ENCODE data around the gene SPEF1. TPM values are rescaled to one million over a fixed set of nuclear protein-coding genes. Genes with fewer than 3 reads are reported as not detected.

The SPEF1 gene
- total RNA-seq, 1 donor from 2014 or later = not detected

DNA sequence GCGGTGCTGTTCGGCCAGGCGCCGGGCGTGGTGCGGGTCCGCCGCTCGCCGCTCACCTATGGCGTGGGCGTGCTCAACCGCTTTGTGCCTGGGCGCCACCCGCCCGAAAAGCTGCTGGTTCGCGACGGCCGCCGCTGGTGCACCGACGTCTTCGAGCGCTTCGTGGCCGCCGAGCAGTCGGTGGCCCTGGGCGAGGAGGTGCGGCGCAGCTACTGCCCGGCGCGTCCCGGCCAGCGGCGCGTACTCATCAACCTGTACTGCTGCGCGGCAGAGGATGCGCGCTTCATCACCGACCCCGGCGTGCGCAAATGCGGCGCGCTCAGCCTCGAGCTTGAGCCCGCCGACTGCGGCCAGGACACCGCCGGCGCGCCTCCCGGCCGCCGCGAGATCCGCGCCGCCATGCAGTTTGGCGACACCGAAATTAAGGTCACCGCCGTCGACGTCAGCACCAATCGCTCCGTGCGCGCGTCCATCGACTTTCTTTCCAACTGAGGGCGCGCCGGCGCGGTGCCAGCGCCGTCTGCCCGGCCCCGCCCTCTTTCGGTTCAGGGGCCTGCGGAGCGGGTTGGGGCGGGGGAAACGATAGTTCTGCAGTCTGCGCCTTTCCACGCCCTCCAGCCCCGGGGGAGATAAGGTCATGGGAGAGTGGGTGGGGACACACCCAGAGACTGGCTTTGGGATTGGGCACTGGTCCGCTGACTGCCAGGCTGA is 29.4 kb downstream of the SPEF1 start:
- DNase-seq (ENCODE audit: extremely low spot score, unreplicated experiment) = no peak
- no peaks in the 10 kb centered on the region for H3K9me3 Mint-ChIP-seq (ENCODE audit: unreplicated experiment)
- H3K36me3 Mint-ChIP-seq (ENCODE audit: unreplicated experiment) = no peaks in the 10 kb centered on the region
- TF ChIP-seq, protein P1, sequence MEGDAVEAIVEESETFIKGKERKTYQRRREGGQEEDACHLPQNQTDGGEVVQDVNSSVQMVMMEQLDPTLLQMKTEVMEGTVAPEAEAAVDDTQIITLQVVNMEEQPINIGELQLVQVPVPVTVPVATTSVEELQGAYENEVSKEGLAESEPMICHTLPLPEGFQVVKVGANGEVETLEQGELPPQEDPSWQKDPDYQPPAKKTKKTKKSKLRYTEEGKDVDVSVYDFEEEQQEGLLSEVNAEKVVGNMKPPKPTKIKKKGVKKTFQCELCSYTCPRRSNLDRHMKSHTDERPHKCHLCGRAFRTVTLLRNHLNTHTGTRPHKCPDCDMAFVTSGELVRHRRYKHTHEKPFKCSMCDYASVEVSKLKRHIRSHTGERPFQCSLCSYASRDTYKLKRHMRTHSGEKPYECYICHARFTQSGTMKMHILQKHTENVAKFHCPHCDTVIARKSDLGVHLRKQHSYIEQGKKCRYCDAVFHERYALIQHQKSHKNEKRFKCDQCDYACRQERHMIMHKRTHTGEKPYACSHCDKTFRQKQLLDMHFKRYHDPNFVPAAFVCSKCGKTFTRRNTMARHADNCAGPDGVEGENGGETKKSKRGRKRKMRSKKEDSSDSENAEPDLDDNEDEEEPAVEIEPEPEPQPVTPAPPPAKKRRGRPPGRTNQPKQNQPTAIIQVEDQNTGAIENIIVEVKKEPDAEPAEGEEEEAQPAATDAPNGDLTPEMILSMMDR (IDR thresholded peaks at IDR 0.05) = no peak
- peaks cover 8% of the 10 kb centered on the region for H3K4me1 Mint-ChIP-seq (ENCODE audit: unreplicated experiment)
- no peak overlapping the region for H3K27ac Mint-ChIP-seq (ENCODE audit: unreplicated experiment)
- H3K4me3 Mint-ChIP-seq (ENCODE audit: unreplicated experiment) = peak overlapping the region; percentile 58
- peaks cover 2% of the 10 kb centered on the region for H3K27me3 Mint-ChIP-seq (ENCODE audit: unreplicated experiment)

DNA sequence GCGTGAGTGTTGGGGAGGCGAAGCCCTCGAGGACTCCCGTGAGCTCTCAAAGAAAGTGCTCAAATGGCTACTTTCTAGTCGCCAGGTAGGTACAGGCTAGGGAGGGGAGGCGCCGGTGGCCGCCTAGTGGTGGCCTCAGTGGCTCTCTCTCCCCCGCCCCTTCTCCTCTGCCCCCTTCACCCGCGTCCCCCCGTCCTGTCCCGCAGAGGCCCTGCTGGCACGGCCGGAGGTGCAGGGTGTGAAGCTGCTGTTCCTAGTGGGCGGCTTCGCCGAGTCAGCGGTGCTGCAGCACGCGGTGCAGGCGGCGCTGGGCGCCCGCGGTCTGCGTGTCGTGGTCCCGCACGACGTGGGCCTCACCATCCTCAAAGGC is 30.0 kb downstream of the SPEF1 start:
- peaks cover 8% of the 10 kb centered on the region for H3K4me1 Mint-ChIP-seq (ENCODE audit: unreplicated experiment)
- no peak for DNase-seq (ENCODE audit: extremely low spot score, unreplicated experiment)
- H3K36me3 Mint-ChIP-seq (ENCODE audit: unreplicated experiment) = no peaks in the 10 kb centered on the region
- no peaks in the 10 kb centered on the region for H3K9me3 Mint-ChIP-seq (ENCODE audit: unreplicated experiment)
- H3K27me3 Mint-ChIP-seq (ENCODE audit: unreplicated experiment) = peaks cover 2% of the 10 kb centered on the region
- H3K4me3 Mint-ChIP-seq (ENCODE audit: unreplicated experiment) = peak overlapping the region; percentile 18
- no peak overlapping the region for H3K27ac Mint-ChIP-seq (ENCODE audit: unreplicated experiment)
- TF ChIP-seq, protein P1 (IDR thresholded peaks at IDR 0.05) = no peak

DNA sequence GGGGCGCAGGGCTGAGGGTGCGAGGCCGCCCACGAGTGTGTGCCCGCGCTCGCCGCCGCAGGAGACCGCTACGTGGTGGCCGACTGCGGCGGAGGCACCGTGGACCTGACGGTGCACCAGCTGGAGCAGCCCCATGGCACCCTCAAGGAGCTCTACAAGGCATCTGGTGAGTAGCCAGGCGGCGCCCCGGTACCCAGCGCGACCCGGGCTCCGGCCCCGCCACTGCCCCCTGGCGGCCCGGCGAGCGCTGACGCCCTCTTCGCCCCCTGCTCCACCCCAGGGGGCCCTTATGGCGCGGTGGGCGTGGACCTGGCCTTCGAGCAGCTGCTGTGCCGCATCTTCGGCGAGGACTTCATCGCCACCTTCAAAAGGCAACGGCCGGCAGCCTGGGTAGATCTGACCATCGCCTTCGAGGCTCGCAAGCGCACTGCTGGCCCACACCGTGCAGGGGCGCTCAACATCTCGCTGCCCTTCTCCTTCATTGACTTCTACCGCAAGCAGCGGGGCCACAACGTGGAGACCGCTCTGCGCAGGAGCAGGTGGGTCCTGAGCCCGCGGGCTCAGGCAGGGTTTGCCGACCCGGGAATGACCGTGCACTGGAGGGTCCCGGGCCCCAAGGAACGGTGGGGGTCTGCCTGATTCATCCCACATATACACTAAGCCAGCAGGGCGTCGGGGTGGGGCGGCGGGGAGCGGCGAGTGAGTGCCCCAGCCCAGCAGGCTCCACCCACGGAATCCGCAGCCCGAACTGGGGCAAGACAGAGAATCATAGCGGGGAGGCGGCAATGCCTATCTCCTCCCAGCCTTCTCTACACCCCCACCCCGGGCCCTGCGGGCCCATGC is 31.3 kb downstream of the SPEF1 start:
- Mint-ChIP-seq H3K27me3 (ENCODE audit: unreplicated experiment) (peaks cover 7% of the 10 kb centered on the region), H3K9me3 (ENCODE audit: unreplicated experiment) (no peaks in the 10 kb centered on the region), H3K36me3 (ENCODE audit: unreplicated experiment) (no peaks in the 10 kb centered on the region), H3K4me1 (ENCODE audit: unreplicated experiment) (peaks cover 9% of the 10 kb centered on the region), H3K4me3 (ENCODE audit: unreplicated experiment) (peak overlapping the region; percentile 44), H3K27ac (ENCODE audit: unreplicated experiment) (no peak overlapping the region)
- TF ChIP-seq, protein P1 (IDR thresholded peaks at IDR 0.05) = peak; percentile 82
- no peak for DNase-seq (ENCODE audit: extremely low spot score, unreplicated experiment)

DNA sequence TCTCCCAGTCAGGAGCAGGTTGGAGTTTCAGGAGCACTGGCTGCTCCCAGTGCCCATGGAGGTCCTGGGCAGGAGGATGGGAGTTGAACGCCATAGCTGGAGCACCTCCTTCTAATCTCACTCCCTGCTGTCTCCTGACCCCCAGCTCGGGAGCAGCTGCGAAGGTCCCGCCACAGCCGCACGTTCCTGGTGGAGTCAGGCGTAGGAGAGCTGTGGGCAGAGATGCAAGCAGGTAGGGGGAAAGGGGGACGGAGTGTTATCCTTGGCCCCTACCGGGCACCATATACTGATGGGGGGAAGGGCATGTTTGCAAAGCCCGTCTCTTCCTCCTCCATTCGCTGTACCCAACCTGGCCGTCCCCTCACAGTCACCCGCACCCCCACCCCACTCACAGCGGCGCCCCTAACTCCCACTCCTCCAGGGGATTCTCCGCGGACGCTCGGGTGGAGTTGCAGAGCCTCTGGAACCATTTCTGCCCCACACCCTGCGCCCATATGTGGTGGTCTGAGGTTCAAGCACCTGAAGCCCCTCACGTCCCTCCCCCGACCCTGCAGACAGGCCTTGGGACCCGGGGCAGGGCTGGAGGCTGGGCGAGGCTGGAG is 32.1 kb downstream of the SPEF1 start:
- Mint-ChIP-seq H3K36me3 (ENCODE audit: unreplicated experiment) (no peaks in the 10 kb centered on the region), H3K27ac (ENCODE audit: unreplicated experiment) (no peak overlapping the region), H3K9me3 (ENCODE audit: unreplicated experiment) (no peaks in the 10 kb centered on the region), H3K4me1 (ENCODE audit: unreplicated experiment) (peaks cover 12% of the 10 kb centered on the region), H3K4me3 (ENCODE audit: unreplicated experiment) (no peak overlapping the region), H3K27me3 (ENCODE audit: unreplicated experiment) (peaks cover 14% of the 10 kb centered on the region)
- TF ChIP-seq, protein P1 (IDR thresholded peaks at IDR 0.05) = no peak
- no peak for DNase-seq (ENCODE audit: extremely low spot score, unreplicated experiment)

DNA sequence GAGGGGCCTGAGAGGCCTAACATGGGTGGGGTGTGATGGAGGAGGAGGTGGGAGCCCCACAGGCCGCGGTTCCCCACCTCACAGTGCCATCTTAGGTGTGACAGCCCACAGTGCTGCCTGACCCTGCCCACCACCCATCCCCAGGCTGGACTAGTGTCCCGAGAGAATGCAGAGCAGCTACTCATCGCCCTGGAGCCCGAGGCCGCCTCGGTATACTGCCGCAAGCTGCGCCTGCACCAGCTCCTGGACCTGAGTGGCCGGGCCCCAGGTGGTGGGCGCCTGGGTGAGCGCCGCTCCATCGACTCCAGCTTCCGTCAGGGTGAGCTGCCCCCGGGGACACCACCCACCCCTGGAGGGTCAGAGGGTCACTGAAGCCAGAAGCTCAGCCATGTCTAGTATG is 33.2 kb downstream of the SPEF1 start:
- H3K4me3 Mint-ChIP-seq (ENCODE audit: unreplicated experiment) = no peak overlapping the region
- TF ChIP-seq, protein P1 (IDR thresholded peaks at IDR 0.05) = no peak
- no peaks in the 10 kb centered on the region for H3K36me3 Mint-ChIP-seq (ENCODE audit: unreplicated experiment)
- peaks cover 15% of the 10 kb centered on the region for H3K27me3 Mint-ChIP-seq (ENCODE audit: unreplicated experiment)
- H3K27ac Mint-ChIP-seq (ENCODE audit: unreplicated experiment) = no peak overlapping the region
- DNase-seq (ENCODE audit: extremely low spot score, unreplicated experiment) = no peak
- H3K4me1 Mint-ChIP-seq (ENCODE audit: unreplicated experiment) = peaks cover 12% of the 10 kb centered on the region
- no peaks in the 10 kb centered on the region for H3K9me3 Mint-ChIP-seq (ENCODE audit: unreplicated experiment)

Measured in osteocyte (in vitro differentiated cells).